Ectodermal cell (in vitro differentiated cells): Measurements from ENCODE around the gene ZSWIM9.
"Not testable (repeated sequence)": the region's sequence is repeated elsewhere in the genome, so short reads cannot be mapped to it uniquely, and the experiment has no call there.

ENCODE experiments used
- H3K27ac ChIP-seq: 2 replicates; pipeline ENCODE4 v1.7.0; 2013; ENCODE audit warnings: mild to moderate bottlenecking, low read depth, low read length; ENCODE audit not compliant: insufficient read depth, poor library complexity, severe bottlenecking
- H3K27me3 ChIP-seq: 2 replicates; pipeline ENCODE4 v1.7.0; 2013; ENCODE audit warnings: mild to moderate bottlenecking, low read length; ENCODE audit not compliant: insufficient read depth, control insufficient read depth, poor library complexity, severe bottlenecking
- H3K36me3 ChIP-seq: one replicate; pipeline ENCODE4 v1.7.0; 2013; ENCODE audit warnings: low read length; ENCODE audit not compliant: control insufficient read depth, insufficient read depth
- H3K4me1 ChIP-seq: one replicate; pipeline ENCODE4 v1.7.0; 2013; ENCODE audit warnings: low read length; ENCODE audit not compliant: control insufficient read depth, insufficient read depth
- H3K4me3 ChIP-seq: 2 replicates; pipeline ENCODE4 v1.7.0; 2013; ENCODE audit warnings: low read depth, low read length, control low read depth; ENCODE audit not compliant: insufficient read depth
- H3K9me3 ChIP-seq: 2 replicates; pipeline ENCODE4 v1.7.0; 2013; ENCODE audit warnings: mild to moderate bottlenecking, low read length, moderate library complexity; ENCODE audit not compliant: control insufficient read depth
- WGBS, 2 experiments: methylation state at CpG; one replicate each; pipeline ENCODE4 v1.1.7; 2013; ENCODE audit warnings: missing lambda C conversion rate in 2 of 2; 5-methylcytosine and 5-hydroxymethylcytosine counted together

The ZSWIM9 gene

GRCh38 chr19:48239582-48240141, 69.2 kb downstream of the ZSWIM9 start:
- 94 to 95% methylated on average over 9 of the region's 9 CpGs for WGBS, 2 experiments
- no peak overlapping the region for H3K27ac ChIP-seq
- H3K4me3 ChIP-seq = no peak overlapping the region
- no peaks in the 10 kb centered on the region for H3K9me3 ChIP-seq
- no peaks in the 10 kb centered on the region for H3K36me3 ChIP-seq
- no peaks in the 10 kb centered on the region for H3K4me1 ChIP-seq
- no peaks in the 10 kb centered on the region for H3K27me3 ChIP-seq

DNA sequence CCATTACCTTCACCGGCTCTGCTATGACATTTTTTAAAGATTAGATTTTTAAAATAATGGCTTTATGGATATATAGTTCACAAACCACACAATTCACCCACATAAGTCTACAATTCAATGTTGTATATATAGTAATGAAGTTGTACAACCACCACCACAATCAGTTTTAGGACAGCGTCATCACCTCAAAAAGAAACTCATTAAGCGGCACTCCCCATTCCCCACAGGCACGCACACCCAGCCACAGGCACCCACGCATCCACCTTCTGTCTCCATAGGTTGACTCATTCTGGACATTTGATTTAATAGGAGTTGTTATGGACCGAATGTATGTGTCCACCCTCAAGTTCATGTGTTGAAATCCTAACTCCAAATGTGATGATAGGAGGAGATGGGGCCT, 71.3 kb downstream of the ZSWIM9 start:
- WGBS, 2 experiments = 93 to 96% methylated on average over 5 of the region's 6 CpGs
- not testable (repeated sequence) for H3K4me3 ChIP-seq, H3K9me3 ChIP-seq, H3K4me1 ChIP-seq, H3K36me3 ChIP-seq, H3K27me3 ChIP-seq, H3K27ac ChIP-seq

- no peaks in the 10 kb centered on the region for H3K4me1 ChIP-seq
- no peaks in the 10 kb centered on the region for H3K9me3 ChIP-seq
- H3K27ac ChIP-seq = no peak overlapping the region
- WGBS, 2 experiments = 93 to 95% methylated on average over 5 of the region's 5 CpGs
- no peaks in the 10 kb centered on the region for H3K27me3 ChIP-seq
- H3K4me3 ChIP-seq = no peak overlapping the region
- H3K36me3 ChIP-seq = no peaks in the 10 kb centered on the region
Measured at GRCh38 chr19:48244281-48244680, 73.8 kb downstream of the ZSWIM9 start.

DNA sequence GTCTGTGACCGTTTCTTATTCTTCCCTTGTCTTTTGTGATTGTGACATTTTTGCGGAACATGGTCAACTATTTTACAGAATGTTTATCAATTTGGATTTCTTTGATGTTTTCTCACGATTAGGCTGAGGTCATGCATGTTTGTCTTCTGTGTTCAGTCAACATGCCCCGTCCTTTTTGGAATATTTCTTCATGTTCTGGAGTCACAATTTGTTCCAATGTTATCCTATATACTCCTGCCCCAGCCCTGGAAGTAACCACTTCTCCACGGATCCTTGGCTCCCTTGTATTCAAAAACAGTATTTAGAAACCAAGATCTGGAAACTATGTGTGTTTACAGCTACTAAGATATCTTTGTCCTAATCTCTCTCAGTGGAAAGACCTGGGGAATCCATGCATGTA, 75.6 kb downstream of the ZSWIM9 start:
- 94 to 99% methylated on average over 5 of the region's 5 CpGs for WGBS, 2 experiments
- no peaks in the 10 kb centered on the region for H3K9me3 ChIP-seq
- no peak overlapping the region for H3K27ac ChIP-seq
- no peaks in the 10 kb centered on the region for H3K36me3 ChIP-seq
- no peaks in the 10 kb centered on the region for H3K27me3 ChIP-seq
- H3K4me3 ChIP-seq = no peak overlapping the region
- H3K4me1 ChIP-seq = no peaks in the 10 kb centered on the region

GRCh38 chr19:48247212-48247611, 76.7 kb downstream of the ZSWIM9 start:
- WGBS, 2 experiments = 96 to 99% methylated on average over 2 of the region's 3 CpGs
- H3K27ac ChIP-seq = no peak overlapping the region
- no peak overlapping the region for H3K4me3 ChIP-seq
- H3K36me3 ChIP-seq = no peaks in the 10 kb centered on the region
- H3K4me1 ChIP-seq = no peaks in the 10 kb centered on the region
- no peaks in the 10 kb centered on the region for H3K9me3 ChIP-seq
- no peaks in the 10 kb centered on the region for H3K27me3 ChIP-seq
